Gastroesophageal sphincter (tissue), 4 donors: ENCODE results near the gene TMSB10. TPM values are rescaled to one million over a fixed set of nuclear protein-coding genes. Genes with fewer than 3 reads are reported as not detected.
A peak's percentile ranks its signal among the peaks of the same experiment; 100 is the strongest.

Source experiments
- ATAC-seq: fragments of 150-250 bp; one replicate; pipeline ENCODE4 v1.9.1; 2016; ENCODE audit warnings: mild to moderate bottlenecking, moderate library complexity
- H3K27ac ChIP-seq, 4 donors: fragments of 200-600 bp; sonication (generic) in 3 of 4; 1 replicate in 3 of 4; 2 replicates in 1 of 4; pipeline ENCODE4 v1.5.1; 2016 to 2019
- H3K27me3 ChIP-seq: fragments of 200-600 bp; sonication (generic); one replicate; pipeline ENCODE4 v1.5.1; 2019
- H3K36me3 ChIP-seq, 2 donors: fragments of 200-600 bp; sonication (generic); one replicate each; pipeline ENCODE4 v1.5.1; 2019; ENCODE audit warnings: control low read depth in 1 of 2
- H3K4me1 ChIP-seq, 3 donors: fragments of 200-600 bp; sonication (generic); 1 replicate in 2 of 3; 2 replicates in 1 of 3; pipeline ENCODE4 v1.5.1; 2016 to 2019; ENCODE audit warnings: control low read depth in 2 of 3
- H3K4me3 ChIP-seq, 2 donors: fragments of 200-600 bp; sonication (generic); one replicate each; pipeline ENCODE4 v1.5.1; 2019; ENCODE audit warnings: mild to moderate bottlenecking in 1 of 2, moderate library complexity in 1 of 2
- H3K9me3 ChIP-seq, 3 donors: fragments of 200-600 bp; sonication (generic); one replicate each; pipeline ENCODE4 v1.5.1; 2017 to 2019; ENCODE audit warnings: control low read depth in 2 of 3
- CTCF ChIP-seq, 4 experiments: fragments of 200-600 bp in 2 of 4; fragments of 450-650 bp in 2 of 4; sonication (generic) in 1 of 4; IDR thresholded peaks; one replicate each; pipeline ENCODE4 v1.5.1; 2017 to 2019; ENCODE audit warnings: antibody characterized with exemption in 4 of 4, mild to moderate bottlenecking in 2 of 4, moderate library complexity in 2 of 4
- EP300 ChIP-seq: sonication (generic); formaldehyde crosslinking; IDR thresholded peaks from one replicate; pipeline ENCODE4 v1.6.1; 2017; ENCODE audit warnings: antibody characterized with exemption, mild to moderate bottlenecking
- POLR2A ChIP-seq, 2 donors: fragments of 450-650 bp; IDR thresholded peaks; one replicate each; pipeline ENCODE4 v1.6.1; 2017; ENCODE audit warnings: antibody characterized with exemption in 2 of 2, mild to moderate bottlenecking in 2 of 2, moderate library complexity in 1 of 2
- POLR2AphosphoS5 ChIP-seq: sonication (generic); formaldehyde crosslinking; IDR thresholded peaks from one replicate; pipeline ENCODE4 v1.6.1; 2017; ENCODE audit warnings: antibody characterized with exemption
- WGBS, 2 donors: methylation state at CpG; one replicate each; pipeline ENCODE4 v1.1.5; 2018; ENCODE audit warnings: low coverage in 1 of 2; 5-methylcytosine and 5-hydroxymethylcytosine counted together
- total RNA-seq, 4 donors: library from RNA; depleted of rRNA; stranded (reverse); fragments of >200 nt; gene quantifications; one replicate each; pipeline ENCODE4 v1.1.0, GENCODE V29; 2016

The TMSB10 gene
- total RNA-seq, 4 donors from 2014 or later: 797 to 2,612 (median 1,708) TPM

DNA sequence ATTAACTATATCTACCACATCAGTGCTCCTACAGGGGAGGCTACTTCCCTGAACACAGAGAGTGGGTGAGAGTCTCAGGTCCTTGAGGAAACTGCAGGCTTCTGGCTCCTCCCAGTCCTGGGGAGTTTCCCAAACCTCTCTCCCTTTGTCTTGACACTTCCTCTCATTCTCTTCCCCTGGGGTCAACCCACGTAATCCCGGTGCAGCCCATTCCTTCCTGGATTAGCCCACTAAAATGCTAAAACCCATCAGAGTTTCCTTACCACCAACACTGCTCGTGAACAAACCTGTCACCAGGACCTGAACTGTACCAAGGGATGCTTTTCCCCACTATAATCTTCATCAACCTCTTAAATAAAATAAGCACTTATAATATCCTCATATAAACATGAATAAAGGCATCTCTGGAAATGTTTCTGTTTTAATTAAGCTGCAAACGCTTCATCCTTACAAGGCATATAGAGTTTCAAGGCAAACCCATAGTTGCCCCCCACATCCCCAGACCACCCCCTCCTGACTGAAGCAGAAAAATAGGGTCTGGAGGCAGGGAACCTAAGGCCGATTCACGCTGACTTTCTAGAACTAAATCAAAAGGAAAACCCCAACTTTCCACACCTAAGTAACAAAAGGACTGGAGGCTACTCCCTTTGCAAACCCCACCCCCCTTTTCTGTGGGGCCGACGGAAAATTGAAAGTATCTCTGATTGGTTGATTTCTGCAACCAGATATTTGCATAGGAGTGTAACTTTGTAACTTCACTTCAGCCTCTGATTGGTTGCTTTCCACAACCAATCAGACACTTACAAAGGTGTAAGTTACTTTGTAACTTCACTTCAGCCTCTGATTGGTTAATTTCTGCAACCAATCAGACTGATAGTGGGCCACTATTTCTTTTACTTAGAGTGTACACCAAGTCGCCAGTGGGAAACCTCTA is 19.0 kb downstream of the TMSB10 start:
- no peak for ATAC-seq
- WGBS, 2 donors: 33 to 44% methylated on average over 4 to 9 of the region's 9 CpGs
- peaks cover 0 to 35% (median 17%) of the 10 kb centered on the region in 3 donors for H3K4me1 ChIP-seq
- no peaks in the 10 kb centered on the region for H3K36me3 ChIP-seq
- no peaks in the 10 kb centered on the region for H3K27me3 ChIP-seq
- peak overlapping the region in 1 of 2 donors; percentile 14 for H3K4me3 ChIP-seq
- peak overlapping the region in 3 of 4 donors; percentile 52 to 63 (median 56) for H3K27ac ChIP-seq
- TF ChIP-seq POLR2AphosphoS5: no peak
- TF ChIP-seq EP300: no peak
- peak in 1 of 2 donors; percentile 8 for TF ChIP-seq POLR2A (IDR thresholded peaks at IDR 0.05)
- TF ChIP-seq CTCF (IDR thresholded peaks at IDR 0.05): no peak
- no peaks in the 10 kb centered on the region for H3K9me3 ChIP-seq

DNA sequence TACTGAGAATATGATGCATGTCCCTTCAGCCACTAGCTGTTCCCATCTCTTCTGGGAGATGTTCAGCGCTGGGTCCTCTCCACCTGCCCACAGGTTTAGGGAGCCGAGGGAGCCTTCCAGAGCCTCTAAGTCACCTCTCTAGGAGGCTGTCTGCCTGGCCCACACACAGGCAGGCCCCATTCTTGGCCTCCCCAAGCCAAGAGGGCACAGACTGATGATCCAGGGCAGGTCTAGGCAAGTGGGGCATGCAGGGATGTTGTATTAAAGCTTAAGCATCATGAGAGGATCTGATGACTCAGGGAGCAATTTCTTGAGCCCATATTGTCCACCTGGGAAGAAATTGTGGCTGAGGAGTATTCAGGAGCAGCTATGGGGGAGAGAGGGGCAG is 19.9 kb downstream of the TMSB10 start:
- Histone ChIP-seq H3K4me1 (peaks cover 0 to 26% (median 14%) of the 10 kb centered on the region in 3 donors), H3K27ac (peak overlapping the region in 3 of 4 donors; percentile 25 to 56 (median 51)), H3K27me3 (no peaks in the 10 kb centered on the region), H3K36me3 (no peaks in the 10 kb centered on the region), H3K4me3 (no peak overlapping the region), H3K9me3 (no peaks in the 10 kb centered on the region)
- no peak for ATAC-seq
- TF ChIP-seq POLR2AphosphoS5: no peak
- TF ChIP-seq POLR2A (IDR thresholded peaks at IDR 0.05): no peak
- no peak for TF ChIP-seq EP300
- TF ChIP-seq CTCF (IDR thresholded peaks at IDR 0.05): no peak
- WGBS, 2 donors: no CpG with 5 or more reads among the region's 2 CpGs

- peak overlapping the region in 1 of 2 donors; percentile 46 for H3K4me3 ChIP-seq
- WGBS, 2 donors: 0 to 6% methylated on average over 5 to 16 of the region's 34 CpGs
- no peaks in the 10 kb centered on the region for H3K9me3 ChIP-seq
- TF ChIP-seq POLR2A (IDR thresholded peaks at IDR 0.05): no peak
- peak; percentile 93 to 97 (median 95) for TF ChIP-seq CTCF (IDR thresholded peaks at IDR 0.05)
- no peak for TF ChIP-seq EP300
- TF ChIP-seq POLR2AphosphoS5: peak; percentile 86
- H3K27ac ChIP-seq: peak overlapping the region in 3 of 4 donors; percentile 25 to 56 (median 51)
- H3K27me3 ChIP-seq: no peaks in the 10 kb centered on the region
- H3K36me3 ChIP-seq: no peaks in the 10 kb centered on the region
- peak; percentile 84 for ATAC-seq
- H3K4me1 ChIP-seq: peaks cover 0 to 23% (median 12%) of the 10 kb centered on the region in 3 donors
Observed at GRCh38 chr2:84925724-84926376, 20.4 kb downstream of the TMSB10 start.

- TF ChIP-seq POLR2A (IDR thresholded peaks at IDR 0.05): no peak
- TF ChIP-seq CTCF (IDR thresholded peaks at IDR 0.05): no peak
- TF ChIP-seq EP300: no peak
- no peak for TF ChIP-seq POLR2AphosphoS5
- Histone ChIP-seq H3K27me3 (no peaks in the 10 kb centered on the region), H3K4me1 (peaks cover 0 to 23% (median 12%) of the 10 kb centered on the region in 3 donors), H3K9me3 (no peaks in the 10 kb centered on the region), H3K27ac (no peak overlapping the region), H3K4me3 (no peak overlapping the region), H3K36me3 (no peaks in the 10 kb centered on the region)
- no peak for ATAC-seq
- WGBS, 2 donors: 38 to 43% methylated on average over 3 of the region's 3 CpGs
Observed at GRCh38 chr2:84927275-84927627, 21.8 kb downstream of the TMSB10 start.
